Measurements from ENCODE around the gene PERCC1.

- TF ChIP-seq CTCF (IDR thresholded peaks at IDR 0.05) (no peak), ZFX (IDR thresholded peaks at IDR 0.05; ENCODE audit: borderline replicate concordance) (no peak)
Observed at GRCh38 chr16:1401758-1402154, 29.1 kb upstream of the PERCC1 start.

All from 22Rv1 (cell line).